ENCODE results near the gene CCDC110. TPM values are rescaled to one million over a fixed set of nuclear protein-coding genes. Genes with fewer than 3 reads are reported as not detected.

Gene CCDC110
- polyA plus RNA-seq, 1 donor from 2014 or later, result 0.21 TPM

- no peaks in the 10 kb centered on the region for H3K27me3 ChIP-seq (ENCODE audit: insufficient read depth, low read depth, low read length)
- no peak for TF ChIP-seq POLR2AphosphoS5 (IDR thresholded peaks at IDR 0.05)
- no peak for TF ChIP-seq TAF1 (IDR thresholded peaks at IDR 0.05; ENCODE audit: low read depth)
- TF ChIP-seq REST (IDR thresholded peaks at IDR 0.05; ENCODE audit: borderline replicate concordance), result no peak
- TF ChIP-seq, protein P1, sequence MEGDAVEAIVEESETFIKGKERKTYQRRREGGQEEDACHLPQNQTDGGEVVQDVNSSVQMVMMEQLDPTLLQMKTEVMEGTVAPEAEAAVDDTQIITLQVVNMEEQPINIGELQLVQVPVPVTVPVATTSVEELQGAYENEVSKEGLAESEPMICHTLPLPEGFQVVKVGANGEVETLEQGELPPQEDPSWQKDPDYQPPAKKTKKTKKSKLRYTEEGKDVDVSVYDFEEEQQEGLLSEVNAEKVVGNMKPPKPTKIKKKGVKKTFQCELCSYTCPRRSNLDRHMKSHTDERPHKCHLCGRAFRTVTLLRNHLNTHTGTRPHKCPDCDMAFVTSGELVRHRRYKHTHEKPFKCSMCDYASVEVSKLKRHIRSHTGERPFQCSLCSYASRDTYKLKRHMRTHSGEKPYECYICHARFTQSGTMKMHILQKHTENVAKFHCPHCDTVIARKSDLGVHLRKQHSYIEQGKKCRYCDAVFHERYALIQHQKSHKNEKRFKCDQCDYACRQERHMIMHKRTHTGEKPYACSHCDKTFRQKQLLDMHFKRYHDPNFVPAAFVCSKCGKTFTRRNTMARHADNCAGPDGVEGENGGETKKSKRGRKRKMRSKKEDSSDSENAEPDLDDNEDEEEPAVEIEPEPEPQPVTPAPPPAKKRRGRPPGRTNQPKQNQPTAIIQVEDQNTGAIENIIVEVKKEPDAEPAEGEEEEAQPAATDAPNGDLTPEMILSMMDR (IDR thresholded peaks at IDR 0.05; ENCODE audit: poor library complexity, severe bottlenecking), result no peak
- TF ChIP-seq EP300 (conservative IDR thresholded peaks at IDR 0.05; ENCODE audit: poor library complexity, severe bottlenecking), result no peak
- no peak for TF ChIP-seq EZH2 (IDR thresholded peaks at IDR 0.05; ENCODE audit: borderline replicate concordance, insufficient read depth, low read length, poor library complexity, severe bottlenecking)
- no peak for TF ChIP-seq MXI1 (conservative IDR thresholded peaks at IDR 0.05; ENCODE audit: poor library complexity, severe bottlenecking)
- no peak for TF ChIP-seq RAD21 (conservative IDR thresholded peaks at IDR 0.05)
- no peak for TF ChIP-seq SMC3 (conservative IDR thresholded peaks at IDR 0.05; ENCODE audit: poor library complexity)
Observed at GRCh38 chr4:185408432-185408831, 63.1 kb downstream of the CCDC110 start.

GRCh38 chr4:185405296-185405999, 66.1 kb downstream of the CCDC110 start:
- TF ChIP-seq MXI1 (conservative IDR thresholded peaks at IDR 0.05; ENCODE audit: poor library complexity, severe bottlenecking) (no peak), EP300 (conservative IDR thresholded peaks at IDR 0.05; ENCODE audit: poor library complexity, severe bottlenecking) (no peak), POLR2AphosphoS5 (IDR thresholded peaks at IDR 0.05) (no peak)
- H3K9me2 ChIP-seq (ENCODE audit: insufficient read depth, low read length), result no peaks in the 10 kb centered on the region
- no peaks in the 10 kb centered on the region for H3K27me3 ChIP-seq (ENCODE audit: insufficient read depth, low read depth, low read length)
- H2AFZ ChIP-seq (ENCODE audit: low read depth, low read length), result no peak overlapping the region
- H3F3A ChIP-seq (ENCODE audit: insufficient read depth, low read length, poor library complexity, severe bottlenecking), result no peaks in the 10 kb centered on the region
- H4K20me1 ChIP-seq (ENCODE audit: insufficient read depth), result no peaks in the 10 kb centered on the region
- no peak overlapping the region for H3K4me3 ChIP-seq (ENCODE audit: low read length)
- no peak overlapping the region for H3K9ac ChIP-seq (ENCODE audit: low read length)
- no peak overlapping the region for H3K27ac ChIP-seq (ENCODE audit: low read length)
- H3K36me3 ChIP-seq (ENCODE audit: insufficient read depth, low read length), result peaks cover 9% of the 10 kb centered on the region
- H3K79me2 ChIP-seq (replicated peaks; ENCODE audit: insufficient read depth, low read length), result no peaks in the 10 kb centered on the region
- no peak overlapping the region for H3K4me2 ChIP-seq (ENCODE audit: low read length)
- H3K9me3 ChIP-seq (ENCODE audit: low read length), result no peaks in the 10 kb centered on the region

More at GRCh38 chr4:185408432-185408831, 63.1 kb downstream of the CCDC110 start:
- no peaks in the 10 kb centered on the region for H3K9me3 ChIP-seq (ENCODE audit: low read length)
- H3K4me3 ChIP-seq (ENCODE audit: low read length), result no peak overlapping the region
- H4K20me1 ChIP-seq (ENCODE audit: insufficient read depth), result no peaks in the 10 kb centered on the region
- no peaks in the 10 kb centered on the region for H3F3A ChIP-seq (ENCODE audit: insufficient read depth, low read length, poor library complexity, severe bottlenecking)
- H3K27ac ChIP-seq (ENCODE audit: low read length), result no peak overlapping the region
- no peak overlapping the region for H2AFZ ChIP-seq (ENCODE audit: low read depth, low read length)
- H3K9ac ChIP-seq (ENCODE audit: low read length), result no peak overlapping the region
- H3K4me2 ChIP-seq (ENCODE audit: low read length), result no peak overlapping the region
- no peaks in the 10 kb centered on the region for H3K9me2 ChIP-seq (ENCODE audit: insufficient read depth, low read length)
- no peaks in the 10 kb centered on the region for H3K79me2 ChIP-seq (replicated peaks; ENCODE audit: insufficient read depth, low read length)
- H3K36me3 ChIP-seq (ENCODE audit: insufficient read depth, low read length), result peaks cover 8% of the 10 kb centered on the region
